Stimulated activated CD8-positive, alpha-beta memory T cell treated with anti-CD3 and anti-CD28 coated beads, Interleukin-7, amount 100 ng/mL, for 1 hour (primary cell): ENCODE measurements around the gene OR2T35.
"Not testable (repeated sequence)": the region's sequence is repeated elsewhere in the genome, so short reads cannot be mapped to it uniquely, and the experiment has no call there.

Experiments used
- DNase-seq, 2 donors: peaks; one replicate each; pipeline ENCODE4 v3.0.0-alpha.2; 2020; ENCODE audit warnings: low read depth in 2 of 2

Gene OR2T35, protein sequence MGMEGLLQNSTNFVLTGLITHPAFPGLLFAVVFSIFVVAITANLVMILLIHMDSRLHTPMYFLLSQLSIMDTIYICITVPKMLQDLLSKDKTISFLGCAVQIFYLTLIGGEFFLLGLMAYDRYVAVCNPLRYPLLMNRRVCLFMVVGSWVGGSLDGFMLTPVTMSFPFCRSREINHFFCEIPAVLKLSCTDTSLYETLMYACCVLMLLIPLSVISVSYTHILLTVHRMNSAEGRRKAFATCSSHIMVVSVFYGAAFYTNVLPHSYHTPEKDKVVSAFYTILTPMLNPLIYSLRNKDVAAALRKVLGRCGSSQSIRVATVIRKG

GRCh38 chr1:248645178-248645577 is at the start of gene OR2T35:
OR2T35 (minus strand) TSS chr1:248645278; CDS start chr1:248639258, 6,020 bp downstream.
- DNase-seq, result not testable (repeated sequence)

DNA sequence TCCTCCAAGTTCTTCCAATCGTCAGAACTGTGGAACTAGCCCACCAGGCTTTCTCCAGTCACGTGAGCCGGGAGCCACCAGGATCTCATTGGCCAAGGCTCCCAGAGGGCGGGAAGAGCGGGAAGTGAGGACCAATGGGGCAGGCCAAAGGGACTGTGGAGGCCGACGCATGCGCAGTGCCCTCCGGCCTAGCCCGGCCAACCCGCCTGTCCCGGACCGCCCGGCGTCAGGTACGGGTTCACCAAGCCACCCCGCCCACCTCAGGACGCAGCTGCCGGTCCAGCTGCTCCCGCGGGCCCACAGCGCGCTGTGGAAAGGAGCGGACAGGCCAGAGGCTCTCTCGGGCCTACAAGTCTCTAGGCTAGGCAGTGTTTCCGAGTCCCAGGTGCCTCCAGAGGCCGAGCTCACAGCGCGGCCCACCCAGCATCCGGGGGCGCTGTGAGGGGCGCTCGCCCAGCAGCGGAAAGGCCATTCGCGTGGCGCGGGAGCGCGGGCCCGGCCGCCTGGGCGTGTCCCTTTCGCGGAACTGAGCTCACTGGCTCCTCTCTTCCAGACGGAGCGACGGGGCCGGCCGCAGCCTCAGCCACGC is 46.6 kb upstream of the OR2T35 start:
- DNase-seq, result no peak

GRCh38 chr1:248688527-248689298 is 43.6 kb upstream of the OR2T35 start:
- no peak for DNase-seq

DNA sequence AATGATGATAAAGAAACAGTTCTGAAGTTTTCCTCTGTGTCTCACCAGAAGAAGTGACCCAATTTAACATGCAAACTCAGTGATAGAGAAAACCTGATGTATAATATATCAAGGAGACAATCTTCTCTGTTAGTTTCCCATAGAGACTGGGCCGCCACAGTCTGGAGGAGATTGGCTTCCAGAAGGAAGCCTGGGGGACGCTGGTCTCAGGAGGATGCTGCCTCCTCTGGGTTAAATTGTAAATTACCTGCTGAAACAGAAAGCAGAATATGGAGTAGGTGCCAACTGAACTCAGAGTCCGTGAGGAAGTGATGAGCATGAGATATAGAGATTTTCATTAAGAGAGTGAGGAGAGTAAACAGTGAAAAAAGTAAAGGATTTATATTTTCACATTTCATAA is 41.7 kb upstream of the OR2T35 start:
- no peak for DNase-seq

DNA sequence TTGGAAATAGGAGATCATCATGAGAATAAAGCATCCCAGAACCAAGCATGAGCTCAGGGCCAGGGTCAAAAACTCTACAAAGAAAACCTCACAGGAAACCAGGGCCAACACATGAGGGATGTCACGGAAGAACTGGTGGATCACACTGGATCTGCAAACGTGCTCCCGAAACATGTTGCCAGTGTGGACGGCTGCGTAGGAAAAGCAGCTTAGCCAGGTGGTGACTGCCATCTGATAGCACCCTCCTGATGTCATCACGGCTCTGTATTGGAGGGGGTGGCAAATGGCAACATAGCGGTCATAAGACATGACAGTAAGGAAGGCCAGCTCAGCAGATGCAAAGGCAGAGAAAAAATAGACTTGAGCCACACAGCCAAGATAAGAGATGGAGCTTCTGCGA is 36.6 kb upstream of the OR2T35 start:
- DNase-seq, result no peak

DNA sequence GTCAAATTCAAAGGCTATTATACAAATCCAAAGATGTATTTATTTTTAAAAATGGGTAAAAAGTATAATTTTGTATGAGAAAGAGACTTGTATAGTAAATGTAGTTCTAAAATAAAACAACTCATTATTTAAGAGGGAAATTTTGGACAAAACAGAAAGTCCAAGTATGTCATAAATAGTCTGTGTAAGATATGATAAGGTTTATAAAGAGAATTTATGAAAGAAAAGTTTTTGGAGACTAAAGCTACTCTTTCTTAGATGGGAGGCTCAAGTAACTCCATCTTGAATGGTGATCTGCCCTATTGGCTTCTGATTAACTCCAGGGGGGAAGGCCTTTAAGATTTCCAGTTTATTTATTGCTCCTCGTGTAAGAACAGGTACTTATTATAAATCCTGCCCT is 24.9 kb upstream of the OR2T35 start:
- no peak for DNase-seq

GRCh38 chr1:248663453-248664328 is 18.6 kb upstream of the OR2T35 start:
- not testable (repeated sequence) for DNase-seq

DNA sequence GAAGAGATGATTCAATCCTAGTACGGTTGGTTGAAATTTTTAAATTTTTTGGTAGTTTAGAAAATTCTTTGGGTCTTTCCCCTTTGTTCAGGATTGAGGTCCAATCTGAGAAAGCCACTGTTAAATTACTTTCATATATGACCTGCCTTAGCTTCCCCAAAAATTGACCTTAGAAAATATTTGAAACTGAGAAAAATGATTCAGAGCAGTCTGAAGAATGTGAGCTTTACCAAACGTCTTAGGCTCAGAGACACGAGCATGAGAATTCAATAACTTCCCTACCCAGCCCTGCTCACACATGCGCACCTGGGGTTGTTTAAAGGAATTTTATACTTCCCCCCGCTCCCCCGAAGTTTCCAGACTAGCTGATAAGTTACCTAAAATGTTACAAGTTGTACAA is 11.7 kb upstream of the OR2T35 start:
- not testable (repeated sequence) for DNase-seq

GRCh38 chr1:248655354-248655753 is 10.3 kb upstream of the OR2T35 start, which contains the start of gene OR2T27:
OR2T27 (minus strand) TSS chr1:248655528; CDS start chr1:248650884, 4,644 bp downstream.
- DNase-seq, result not testable (repeated sequence)

- not testable (repeated sequence) for DNase-seq
Measured at GRCh38 chr1:248648770-248649536, 3.9 kb upstream of the OR2T35 start.

GRCh38 chr1:248642971-248643651 is 2.0 kb downstream of the OR2T35 start:
- DNase-seq, result not testable (repeated sequence)

DNA sequence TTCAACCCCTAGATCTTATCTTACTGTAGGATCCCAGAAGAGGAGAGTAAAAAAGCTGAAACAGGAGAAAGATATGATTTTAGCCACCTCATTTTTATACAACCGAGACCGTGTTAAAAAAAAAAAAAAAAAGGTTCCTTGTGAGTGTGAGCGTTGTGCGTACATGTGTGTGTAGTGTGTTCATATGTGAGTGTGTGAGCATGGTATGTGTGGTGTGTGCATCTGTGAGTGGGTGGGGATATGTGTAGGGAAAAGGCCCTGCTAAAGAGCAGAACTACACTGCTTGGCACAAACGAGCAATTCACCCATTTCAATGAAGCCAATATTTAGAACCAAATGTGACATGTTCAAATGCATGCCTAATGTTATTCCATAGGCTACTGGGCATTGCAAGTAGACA is 3.5 kb downstream of the OR2T35 start:
- DNase-seq, result not testable (repeated sequence)

GRCh38 chr1:248640906-248641305 is 4.2 kb downstream of the OR2T35 start:
- DNase-seq, result not testable (repeated sequence)

GRCh38 chr1:248639652-248640051 is 5.4 kb downstream of the OR2T35 start:
- not testable (repeated sequence) for DNase-seq

GRCh38 chr1:248636612-248637011 is 8.5 kb downstream of the OR2T35 start:
- not testable (repeated sequence) for DNase-seq

DNA sequence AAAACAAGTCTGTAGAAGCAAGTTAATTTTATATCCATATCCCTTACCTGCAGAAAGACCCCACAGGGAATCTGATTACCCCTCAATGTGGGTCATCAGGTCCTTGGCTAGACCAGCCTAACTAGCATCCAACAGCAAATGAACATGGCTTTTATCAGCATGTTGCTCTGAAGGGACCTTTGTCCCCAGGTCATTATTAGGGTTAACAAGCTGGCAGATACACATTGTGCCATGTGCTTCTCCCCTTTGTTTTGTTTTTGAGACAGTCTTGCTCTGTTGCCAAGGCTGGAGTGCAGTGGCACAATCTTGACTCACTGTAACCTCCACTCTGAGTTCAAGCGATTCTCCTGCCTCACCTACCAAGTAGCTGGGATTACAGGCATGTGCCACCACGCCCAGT is 10.1 kb downstream of the OR2T35 start, which contains the start of gene OR2T11:
Gene OR2T11, minus strand, starts transcription at position 101 of the 400 bp plus-strand sequence. CDS start 7,963 bp downstream, outside the sequence.
- not testable (repeated sequence) for DNase-seq

- no peak for DNase-seq
Measured at GRCh38 chr1:248631354-248632008, 13.6 kb downstream of the OR2T35 start.

- no peak for DNase-seq
Measured at GRCh38 chr1:248630551-248630950, 14.5 kb downstream of the OR2T35 start.
